CD14-positive monocyte (primary cell): ENCODE data around the gene ABHD5. TPM values are rescaled to one million over a fixed set of nuclear protein-coding genes. Genes with fewer than 3 reads are reported as not detected.

Experiments
- DNase-seq, 3 donors: peaks; one replicate each; pipeline ENCODE4 v3.0.0-alpha.2; 2011 to 2022
- H2AFZ ChIP-seq: 2 replicates; pipeline ENCODE4 v1.6.0; 2012; ENCODE audit warnings: mild to moderate bottlenecking, low read depth, low read length, inconsistent platforms; ENCODE audit not compliant: insufficient read depth, poor library complexity, severe bottlenecking
- H3K27ac ChIP-seq, 2 donors: 1 replicate in 1 of 2; 2 replicates in 1 of 2; pipeline ENCODE4 v1.5.1; 2012 to 2013; ENCODE audit warnings: low read length in 2 of 2, control low read depth in 1 of 2, inconsistent platforms in 1 of 2, low read depth in 1 of 2, mild to moderate bottlenecking in 1 of 2
- H3K27me3 ChIP-seq, 2 donors: one replicate each; pipeline versions ENCODE4 v1.6.0 to v1.6.1; 2011 to 2013; ENCODE audit warnings: low read length in 2 of 2; ENCODE audit not compliant: control insufficient read depth in 2 of 2, insufficient read depth in 2 of 2
- H3K36me3 ChIP-seq, 2 donors: replicated peaks in 1 of 2; 1 replicate in 1 of 2; 2 replicates in 1 of 2; pipeline versions ENCODE4 v1.5.1 to v1.6.1; 2012 to 2013; ENCODE audit warnings: low read length in 2 of 2, control low read depth in 1 of 2, inconsistent platforms in 1 of 2, mild to moderate bottlenecking in 1 of 2; ENCODE audit not compliant: insufficient read depth in 2 of 2, control insufficient read depth in 1 of 2
- H3K4me1 ChIP-seq, 2 donors: 1 replicate in 1 of 2; 2 replicates in 1 of 2; pipeline versions ENCODE4 v1.5.1 to v1.6.1; 2012 to 2013; ENCODE audit warnings: low read length in 2 of 2, control low read depth in 1 of 2, inconsistent platforms in 1 of 2, mild to moderate bottlenecking in 1 of 2, moderate library complexity in 1 of 2; ENCODE audit not compliant: insufficient read depth in 2 of 2, control insufficient read depth in 1 of 2
- H3K4me2 ChIP-seq: replicated peaks from 2 replicates; pipeline ENCODE3; 2012; ENCODE audit warnings: low read length, moderate library complexity, mild to moderate bottlenecking; ENCODE audit not compliant: poor library complexity, severe bottlenecking; ENCODE audit errors: extremely low read depth
- H3K4me3 ChIP-seq, 3 experiments: fragments of 200-600 bp in 1 of 3; sonication (generic) in 1 of 3; replicated peaks in 1 of 3; 1 replicate in 2 of 3; 2 replicates in 1 of 3; pipeline ENCODE4 v1.5.1; 2011 to 2013; ENCODE audit warnings: low read length in 3 of 3, mild to moderate bottlenecking in 3 of 3, control low read depth in 2 of 3, low read depth in 2 of 3, inconsistent platforms in 1 of 3, moderate library complexity in 1 of 3
- H3K79me2 ChIP-seq: 2 replicates; pipeline ENCODE4 v1.6.0; 2012; ENCODE audit warnings: mild to moderate bottlenecking, control low read depth, inconsistent platforms, low read length, moderate library complexity; ENCODE audit not compliant: insufficient read depth
- H3K9ac ChIP-seq: 2 replicates; pipeline ENCODE4 v1.6.0; 2017; ENCODE audit warnings: low read length, mild to moderate bottlenecking; ENCODE audit not compliant: insufficient read depth, poor library complexity, severe bottlenecking
- H3K9me3 ChIP-seq, 2 donors: replicated peaks in 1 of 2; 1 replicate in 1 of 2; 2 replicates in 1 of 2; pipeline versions ENCODE4 v1.5.1 to v1.6.1; 2012 to 2013; ENCODE audit warnings: low read length in 2 of 2, control low read depth in 1 of 2; ENCODE audit not compliant: control insufficient read depth in 1 of 2, insufficient read depth in 1 of 2
- H4K20me1 ChIP-seq: 2 replicates; pipeline ENCODE4 v1.6.0; 2012; ENCODE audit warnings: mild to moderate bottlenecking, low read length, control low read depth, moderate library complexity; ENCODE audit not compliant: insufficient read depth
- H3K27ac Mint-ChIP-seq, 7 donors: one replicate each; pipeline ENCODE4 v1.8.0; 2020; ENCODE audit warnings: mild to moderate bottlenecking in 7 of 7, mixed read lengths in 7 of 7, moderate library complexity in 6 of 7, inconsistent platforms in 2 of 7
- H3K27me3 Mint-ChIP-seq, 3 donors: one replicate each; pipeline ENCODE4 v1.8.0; 2021 to 2022; ENCODE audit warnings: low read depth in 3 of 3, mild to moderate bottlenecking in 3 of 3, mixed read lengths in 3 of 3, moderate library complexity in 3 of 3, inconsistent platforms in 1 of 3
- H3K36me3 Mint-ChIP-seq, 2 donors: one replicate each; pipeline ENCODE4 v1.8.0; 2020; ENCODE audit warnings: mixed read lengths in 2 of 2, inconsistent platforms in 1 of 2, mild to moderate bottlenecking in 1 of 2
- H3K4me1 Mint-ChIP-seq: one replicate; pipeline ENCODE4 v1.8.0; 2020; ENCODE audit warnings: mild to moderate bottlenecking, mixed read lengths
- H3K4me3 Mint-ChIP-seq, 2 donors: one replicate each; pipeline ENCODE4 v1.8.0; 2020; ENCODE audit warnings: mild to moderate bottlenecking in 2 of 2, mixed read lengths in 2 of 2, moderate library complexity in 1 of 2
- H3K9me3 Mint-ChIP-seq, 7 donors: one replicate each; pipeline ENCODE4 v1.8.0; 2020 to 2022; ENCODE audit warnings: mixed read lengths in 7 of 7, mild to moderate bottlenecking in 6 of 7, moderate library complexity in 6 of 7, inconsistent platforms in 2 of 7
- CTCF ChIP-seq: fragments of 200-600 bp; IDR thresholded peaks from one replicate; pipeline ENCODE4 v1.8.0; 2022; ENCODE audit warnings: antibody characterized with exemption, mild to moderate bottlenecking
- WGBS: methylation state at CpG from one replicate; pipeline ENCODE4 v1.1.5; 2013; ENCODE audit warnings: missing lambda C conversion rate; ENCODE audit not compliant: insufficient coverage; 5-methylcytosine and 5-hydroxymethylcytosine counted together
- intact Hi-C, 2 donors: fragments of 100-400 bp; cut with micrococcal nuclease; formaldehyde crosslinking; loops; one replicate each; pipeline versions ENCODE4 v1.15.0 to v1.15.1; 2023
- polyA plus RNA-seq, 3 donors: library from polyadenylated mRNA; depleted of rRNA in 1 of 3; unstranded in 2 of 3; stranded (reverse) in 1 of 3; fragments of 300-500 nt in 2 of 3; fragments of >200 nt in 1 of 3; fragmentation: Illumina TruSeq in 2 of 3; gene quantifications; 1 replicate in 2 of 3; 2 replicates in 1 of 3; pipeline ENCODE4 v1.2.3, GENCODE V29; 2012 to 2021

ABHD5 gene
- polyA plus RNA-seq, 3 donors: 32.9 to 40.0 (median 34.5) TPM

- WGBS: no CpG with 5 or more reads among the region's 4 CpGs
- Histone ChIP-seq H3K4me1 (no peaks in the 10 kb centered on the region), H3K27me3 (no peaks in the 10 kb centered on the region), H3K79me2 (no peaks in the 10 kb centered on the region), H3K9ac (no peak overlapping the region), H2AFZ (no peak overlapping the region), H3K9me3 (no peaks in the 10 kb centered on the region), H3K27ac (no peak overlapping the region), H4K20me1 (no peaks in the 10 kb centered on the region), H3K4me3 (no peak overlapping the region), H3K4me2 (no peak overlapping the region), H3K36me3 (peaks cover 37 to 88% of the 10 kb centered on the region in 2 donors)
- DNase-seq: no peak
- intact Hi-C loops: no loop called here
- H3K36me3 Mint-ChIP-seq: peaks cover 62 to 70% of the 10 kb centered on the region in 2 donors
- peak overlapping the region in 1 of 7 donors; percentile 61 for H3K27ac Mint-ChIP-seq
- no peaks in the 10 kb centered on the region for H3K9me3 Mint-ChIP-seq
- no peak overlapping the region for H3K4me3 Mint-ChIP-seq
- no peaks in the 10 kb centered on the region for H3K4me1 Mint-ChIP-seq
- H3K27me3 Mint-ChIP-seq: peaks cover 0 to 2% (median 0%) of the 10 kb centered on the region in 3 donors
- TF ChIP-seq CTCF: no peak
These were observed 35.8 kb downstream of the ABHD5 start for GRCh38 chr3:43726521-43726920.

DNA sequence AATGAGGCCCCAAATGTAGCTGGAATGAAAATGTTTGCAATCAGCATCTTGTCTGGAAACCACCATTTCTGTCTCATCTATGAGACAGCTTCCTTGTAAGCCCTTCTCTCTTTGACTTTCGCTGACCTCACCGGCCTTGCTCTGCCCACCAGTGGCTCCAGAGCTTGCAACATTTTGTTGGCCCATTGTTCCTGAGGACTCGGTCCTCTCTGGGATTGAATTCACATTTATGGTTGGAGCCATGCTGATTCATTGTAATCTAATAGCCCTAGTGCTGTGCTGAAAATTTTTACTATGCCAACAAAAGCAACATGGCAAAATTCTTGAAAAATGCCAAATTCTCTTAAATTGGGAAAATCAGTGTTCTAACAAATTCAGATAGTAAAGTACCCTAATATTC lies 37.2 kb downstream of the ABHD5 start:
- Histone ChIP-seq H3K9me3 (no peaks in the 10 kb centered on the region), H3K9ac (no peak overlapping the region), H3K27ac (no peak overlapping the region), H3K79me2 (no peaks in the 10 kb centered on the region), H3K4me1 (no peaks in the 10 kb centered on the region), H2AFZ (no peak overlapping the region), H3K27me3 (no peaks in the 10 kb centered on the region), H3K4me3 (no peak overlapping the region), H3K4me2 (no peak overlapping the region), H3K36me3 (peaks cover 32 to 78% of the 10 kb centered on the region in 2 donors), H4K20me1 (no peaks in the 10 kb centered on the region)
- peaks cover 0 to 2% (median 0%) of the 10 kb centered on the region in 3 donors for H3K27me3 Mint-ChIP-seq
- TF ChIP-seq CTCF: no peak
- H3K27ac Mint-ChIP-seq: no peak overlapping the region
- H3K36me3 Mint-ChIP-seq: peaks cover 58 to 67% of the 10 kb centered on the region in 2 donors
- no peaks in the 10 kb centered on the region for H3K9me3 Mint-ChIP-seq
- no peak for DNase-seq
- no peak overlapping the region for H3K4me3 Mint-ChIP-seq
- WGBS: no CpG with 5 or more reads among the region's 3 CpGs
- no peaks in the 10 kb centered on the region for H3K4me1 Mint-ChIP-seq
- intact Hi-C loops: no loop called here
